Endodermal cell (in vitro differentiated cells): Measurements from ENCODE around the gene WNT8A. TPM values are rescaled to one million over a fixed set of nuclear protein-coding genes. Genes with fewer than 3 reads are reported as not detected.
A peak's percentile ranks its signal among the peaks of the same experiment; 100 is the strongest.
"Not testable (repeated sequence)": the region's sequence is repeated elsewhere in the genome, so short reads cannot be mapped to it uniquely, and the experiment has no call there.

Experiments used
- DNase-seq: peaks from one replicate; pipeline ENCODE4 v3.0.0-alpha.2; 2017
- H3K27ac ChIP-seq: 2 replicates; pipeline ENCODE4 v1.5.1; 2013; ENCODE audit warnings: mild to moderate bottlenecking, low read depth, low read length, moderate library complexity
- H3K27me3 ChIP-seq: 2 replicates; pipeline ENCODE4 v1.6.1; 2013; ENCODE audit warnings: mild to moderate bottlenecking, low read length, moderate library complexity; ENCODE audit not compliant: insufficient read depth, control insufficient read depth, poor library complexity, severe bottlenecking
- H3K36me3 ChIP-seq: 2 replicates; pipeline ENCODE4 v1.7.0; 2013; ENCODE audit warnings: mild to moderate bottlenecking, low read length, moderate library complexity; ENCODE audit not compliant: control insufficient read depth, insufficient read depth
- H3K4me1 ChIP-seq: one replicate; pipeline ENCODE4 v1.7.0; 2013; ENCODE audit warnings: low read length; ENCODE audit not compliant: control insufficient read depth, insufficient read depth
- H3K4me3 ChIP-seq: 2 replicates; pipeline ENCODE4 v1.5.1; 2013; ENCODE audit warnings: mild to moderate bottlenecking, low read length, moderate library complexity
- H3K9ac ChIP-seq: 2 replicates; pipeline ENCODE4 v1.6.1; 2013; ENCODE audit warnings: mild to moderate bottlenecking, low read length, moderate library complexity; ENCODE audit not compliant: poor library complexity, severe bottlenecking; ENCODE audit errors: extremely low read depth
- H3K9me3 ChIP-seq: 2 replicates; pipeline ENCODE4 v1.6.1; 2013; ENCODE audit warnings: mild to moderate bottlenecking, low read length, moderate library complexity; ENCODE audit not compliant: control insufficient read depth
- H3K27ac Mint-ChIP-seq: 2 replicates; pipeline ENCODE4 v1.8.0; 2020; ENCODE audit warnings: mixed read lengths
- H3K27me3 Mint-ChIP-seq: 2 replicates; pipeline ENCODE4 v1.8.0; 2021; ENCODE audit warnings: mild to moderate bottlenecking, mixed read lengths; ENCODE audit not compliant: insufficient read depth
- H3K36me3 Mint-ChIP-seq: 2 replicates; pipeline ENCODE4 v1.8.0; 2020; ENCODE audit warnings: low read depth, mixed read lengths
- H3K4me1 Mint-ChIP-seq: 2 replicates; pipeline ENCODE4 v1.8.0; 2020; ENCODE audit warnings: mixed read lengths
- H3K4me3 Mint-ChIP-seq: 2 replicates; pipeline ENCODE4 v1.8.0; 2020; ENCODE audit warnings: mild to moderate bottlenecking, moderate library complexity, mixed read lengths
- H3K9me3 Mint-ChIP-seq: 2 replicates; pipeline ENCODE4 v1.8.0; 2020; ENCODE audit warnings: mild to moderate bottlenecking, mixed read lengths
- CTCF ChIP-seq: fragments of 200-600 bp; sonication (generic); conservative IDR thresholded peaks from 2 replicates; pipeline ENCODE4 v1.5.0; 2021; ENCODE audit warnings: antibody characterized with exemption, mild to moderate bottlenecking
- WGBS, 2 experiments: methylation state at CpG; one replicate each; pipeline versions ENCODE4 v1.1.5 to v1.1.7; 2013; ENCODE audit warnings: missing lambda C conversion rate in 2 of 2, mixed read lengths in 1 of 2; ENCODE audit not compliant: insufficient coverage in 1 of 2, insufficient read length in 1 of 2; 5-methylcytosine and 5-hydroxymethylcytosine counted together
- total RNA-seq, 2 donors: library from RNA; stranded (reverse); fragmentation: NEBNext Ultra II Directional in 1 of 2; extraction: Animal tissue kit (Norgen Biotek cat#: 25700) in 1 of 2; gene quantifications; 2 replicates in 1 of 2; 3 replicates in 1 of 2; pipeline ENCODE4 v1.2.1, GENCODE V29; 2021

The WNT8A gene
- total RNA-seq, 2 donors from 2014 or later = 0.49 to 2.2 TPM

GRCh38 chr5:138037907-138038633, 45.8 kb upstream of the WNT8A start:
- no peak for TF ChIP-seq CTCF
- Histone ChIP-seq H3K27me3 (no peaks in the 10 kb centered on the region), H3K4me1 (no peaks in the 10 kb centered on the region), H3K27ac (no peak overlapping the region), H3K9ac (no peak overlapping the region), H3K9me3 (no peaks in the 10 kb centered on the region), H3K4me3 (no peak overlapping the region), H3K36me3 (no peaks in the 10 kb centered on the region)
- no peak overlapping the region for H3K27ac Mint-ChIP-seq
- H3K4me3 Mint-ChIP-seq = no peak overlapping the region
- peaks cover 4% of the 10 kb centered on the region for H3K4me1 Mint-ChIP-seq
- no peaks in the 10 kb centered on the region for H3K9me3 Mint-ChIP-seq
- 79% methylated on average over 1 of the region's 1 CpG; no CpG with 5 or more reads in 1 of the 2 experiments for WGBS, 2 experiments
- no peak for DNase-seq
- H3K36me3 Mint-ChIP-seq = no peaks in the 10 kb centered on the region
- peaks cover 2% of the 10 kb centered on the region for H3K27me3 Mint-ChIP-seq

- Mint-ChIP-seq H3K9me3 (no peaks in the 10 kb centered on the region), H3K4me3 (no peak overlapping the region), H3K27ac (no peak overlapping the region), H3K27me3 (peaks cover 2% of the 10 kb centered on the region), H3K4me1 (no peaks in the 10 kb centered on the region), H3K36me3 (no peaks in the 10 kb centered on the region)
- H3K4me1 ChIP-seq = no peaks in the 10 kb centered on the region
- no peak overlapping the region for H3K27ac ChIP-seq
- no peak overlapping the region for H3K9ac ChIP-seq
- DNase-seq = no peak
- 80% methylated on average over 1 of the region's 1 CpG; no CpG with 5 or more reads in 1 of the 2 experiments for WGBS, 2 experiments
- H3K27me3 ChIP-seq = no peaks in the 10 kb centered on the region
- H3K9me3 ChIP-seq = no peaks in the 10 kb centered on the region
- H3K36me3 ChIP-seq = no peaks in the 10 kb centered on the region
- H3K4me3 ChIP-seq = no peak overlapping the region
- TF ChIP-seq CTCF = no peak
These were observed 45.0 kb upstream of the WNT8A start for GRCh38 chr5:138038826-138039225.

GRCh38 chr5:138045283-138045682, 38.5 kb upstream of the WNT8A start:
- peaks cover 13% of the 10 kb centered on the region for H3K27me3 Mint-ChIP-seq
- H3K9me3 Mint-ChIP-seq, H3K4me1 Mint-ChIP-seq, H3K4me3 ChIP-seq, H3K4me1 ChIP-seq, H3K9ac ChIP-seq, H3K27me3 ChIP-seq, H3K36me3 ChIP-seq, H3K9me3 ChIP-seq, H3K27ac ChIP-seq, H3K4me3 Mint-ChIP-seq, H3K36me3 Mint-ChIP-seq, H3K27ac Mint-ChIP-seq: not testable (repeated sequence)
- 98% methylated on average over 3 of the region's 3 CpGs; no CpG with 5 or more reads in 1 of the 2 experiments for WGBS, 2 experiments
- DNase-seq = peak; percentile 1
